ENCODE data around the gene LRRIQ4.

The LRRIQ4 gene

DNA sequence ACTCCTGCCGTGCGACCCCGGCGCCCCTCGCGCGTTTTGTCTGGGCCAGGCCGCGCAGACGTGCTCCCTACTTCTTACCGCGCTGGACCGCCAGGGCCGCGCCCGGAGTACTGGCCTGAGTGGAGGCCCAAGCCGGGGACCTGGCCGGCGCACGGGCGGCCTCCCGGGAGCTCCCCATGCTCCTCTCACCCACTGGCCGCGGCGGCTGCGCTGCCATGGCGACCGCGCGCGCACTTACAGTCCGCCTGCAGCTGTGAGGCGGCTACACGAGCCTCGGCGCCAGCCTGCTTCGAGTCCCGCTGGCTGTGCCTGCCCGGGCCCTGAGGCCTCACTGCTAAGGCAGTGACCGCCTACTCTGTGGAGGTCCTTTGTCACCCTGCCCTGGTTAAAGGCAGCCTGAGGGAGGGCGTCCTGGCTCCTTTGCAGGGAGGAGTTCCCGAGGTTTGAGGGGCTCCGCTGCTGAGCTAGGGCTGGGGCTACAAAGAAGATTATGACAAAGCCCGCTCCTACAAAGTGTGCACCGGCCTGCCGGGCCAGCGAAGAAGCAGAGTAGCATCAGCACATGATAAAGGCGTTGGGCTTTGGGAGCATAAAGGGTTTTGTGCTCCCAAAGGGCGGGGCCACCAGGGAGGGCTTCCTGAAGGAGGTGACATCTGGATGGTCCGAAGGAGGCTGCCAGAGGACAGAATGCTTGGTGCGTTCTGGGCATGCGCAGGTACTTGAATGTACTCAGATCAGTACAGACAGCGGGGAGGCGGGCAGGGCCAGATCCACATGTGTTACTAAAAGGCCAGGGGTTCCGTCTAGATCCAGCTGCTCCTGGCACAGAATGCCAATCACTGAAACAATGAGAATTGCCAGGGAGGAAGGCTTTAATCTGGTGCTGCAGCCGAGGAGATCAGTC lies at the start of gene LRRIQ4, which contains the start of gene LRRC34:
LRRIQ4 (plus strand) TSS at position 539 of the 904 bp plus-strand sequence. CDS start 9,052 bp downstream, outside the sequence.
LRRC34 (minus strand) TSS at position 573 of the 904 bp plus-strand sequence; CDS start at position 217, 356 bp downstream.
- DNase-seq: peak; percentile 75 to 96 (median 95)

GRCh38 chr3:169764312-169764881 lies 48.3 kb upstream of the LRRIQ4 start:
- peak; percentile 36 to 87 (median 81) for DNase-seq

GRCh38 chr3:169764882-169765612 lies 47.6 kb upstream of the LRRIQ4 start, which contains the start of gene TERC:
Gene TERC, minus strand, starts transcription at chr3:169765060.
- peak; percentile 87 to 93 (median 92) for DNase-seq

DNA sequence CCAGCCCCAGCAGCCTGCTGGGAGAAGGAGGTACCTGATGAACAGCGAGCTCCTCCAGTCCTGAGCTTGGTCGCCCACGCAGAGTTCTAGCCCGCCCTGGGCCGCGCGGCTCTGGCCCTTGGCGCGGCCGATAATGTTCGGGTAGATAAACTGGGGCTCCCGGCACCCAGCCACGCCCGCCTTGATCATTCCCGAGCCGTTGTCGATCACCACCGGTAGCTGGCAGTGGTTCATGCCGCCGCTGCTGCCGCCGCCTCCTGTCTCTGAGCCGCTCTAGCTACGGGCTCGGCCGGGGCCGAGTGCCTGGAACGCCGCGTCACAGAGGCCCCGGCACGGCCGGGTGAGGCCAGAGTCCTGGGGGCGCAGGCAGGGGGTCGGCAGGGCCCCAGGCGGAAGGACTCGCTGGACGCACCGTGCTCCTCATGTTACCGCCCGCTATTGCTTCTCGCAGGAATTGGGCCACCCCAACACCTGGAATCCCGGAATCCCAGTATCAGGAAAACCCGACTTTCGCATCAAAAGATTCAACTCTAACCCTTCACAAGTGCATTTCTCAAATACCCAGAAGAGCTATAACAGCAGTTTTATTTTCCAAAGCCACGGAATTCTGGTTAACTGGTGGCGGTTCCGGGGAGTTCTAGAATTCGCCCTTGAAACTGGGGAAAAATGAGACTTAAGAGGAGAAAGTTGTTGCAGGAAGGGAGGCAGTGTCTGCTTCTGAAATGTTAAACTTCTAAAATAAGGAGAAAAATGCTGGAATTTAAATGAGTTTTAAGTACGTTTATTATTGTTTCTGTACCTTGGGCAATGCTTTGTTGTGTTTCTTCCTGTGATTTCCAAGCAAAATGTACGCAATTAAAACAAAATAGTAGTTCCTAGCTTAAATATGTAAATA lies 43.1 kb upstream of the LRRIQ4 start, which contains the start of gene ACTRT3:
ACTRT3 (minus strand) TSS at position 275 of the 895 bp plus-strand sequence; CDS start at position 234, 41 bp downstream.
- DNase-seq: peak in 2 of 3 experiments; percentile 19 to 33

- DNase-seq: peak; percentile 89 to 99 (median 89)
These were observed 41.0 kb upstream of the LRRIQ4 start for GRCh38 chr3:169771497-169772304.

DNA sequence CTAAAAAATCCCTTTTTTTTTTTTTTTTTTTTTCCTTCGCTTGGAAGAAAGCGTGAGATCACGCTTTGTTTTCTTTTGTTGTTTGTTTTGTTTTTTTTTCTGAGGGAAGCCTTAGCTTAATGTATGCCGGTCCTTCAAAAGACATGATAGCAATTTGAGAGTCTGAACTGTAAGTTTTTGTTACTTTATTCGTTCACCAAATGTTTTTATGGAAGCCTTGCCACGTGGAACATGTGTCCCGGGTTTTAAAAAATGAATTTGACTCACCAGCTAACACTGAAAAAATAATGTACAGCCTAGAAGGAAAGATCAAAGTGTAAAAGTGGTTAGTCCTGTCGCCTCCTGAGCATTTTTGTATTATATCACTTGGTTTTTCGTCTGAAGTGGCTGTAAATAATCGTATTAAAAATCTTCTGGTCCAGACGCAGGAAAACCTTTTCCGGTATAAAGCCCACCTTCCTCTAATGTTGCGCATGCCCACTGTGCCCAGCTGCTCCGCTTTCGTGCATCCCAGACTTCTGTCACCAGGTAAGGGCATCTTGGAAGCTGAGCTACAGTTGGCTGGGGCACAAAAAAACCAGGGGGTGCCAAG lies 40.3 kb upstream of the LRRIQ4 start:
- peak; percentile 82 to 96 (median 94) for DNase-seq

GRCh38 chr3:169772897-169773816 lies 39.5 kb upstream of the LRRIQ4 start, which contains the start of gene MYNN:
Gene MYNN, plus strand, starts transcription at chr3:169773396. Its CDS starts 900 bp downstream, at chr3:169774296.
- peak; percentile 88 to 97 (median 97) for DNase-seq

DNA sequence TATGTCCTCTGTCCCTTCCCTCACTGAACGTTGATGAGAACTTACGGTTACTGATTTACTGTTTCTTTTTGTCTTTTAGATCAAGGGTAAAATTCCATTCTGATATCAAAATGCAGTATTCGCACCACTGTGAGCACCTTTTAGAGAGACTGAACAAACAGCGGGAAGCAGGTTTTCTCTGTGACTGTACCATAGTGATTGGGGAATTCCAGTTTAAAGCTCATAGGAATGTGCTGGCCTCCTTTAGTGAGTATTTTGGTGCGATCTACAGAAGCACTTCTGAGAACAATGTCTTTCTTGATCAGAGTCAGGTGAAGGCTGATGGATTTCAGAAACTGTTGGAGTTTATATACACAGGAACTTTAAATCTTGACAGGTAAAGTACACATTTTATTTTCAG lies 38.5 kb upstream of the LRRIQ4 start:
- DNase-seq: no peak

DNA sequence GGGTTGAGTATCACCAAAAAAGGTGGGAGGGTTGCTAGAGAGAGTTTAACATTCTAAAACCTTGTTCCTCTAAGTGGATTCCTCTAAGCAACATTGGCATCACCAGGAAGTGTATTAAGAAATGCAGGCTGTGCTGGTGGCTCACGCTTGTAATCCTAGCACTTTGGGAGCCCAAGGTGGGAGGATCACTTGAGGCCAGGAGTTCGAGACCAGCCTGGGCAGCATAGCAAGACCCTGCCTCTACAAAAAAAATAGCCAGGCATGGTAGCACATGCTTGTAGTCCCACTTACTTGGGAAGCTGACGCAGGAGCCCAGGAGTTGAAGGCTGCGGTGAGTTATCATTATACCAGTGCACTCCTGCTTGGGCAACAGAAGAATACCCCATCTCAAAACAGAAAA lies 34.8 kb upstream of the LRRIQ4 start:
- DNase-seq: no peak

DNA sequence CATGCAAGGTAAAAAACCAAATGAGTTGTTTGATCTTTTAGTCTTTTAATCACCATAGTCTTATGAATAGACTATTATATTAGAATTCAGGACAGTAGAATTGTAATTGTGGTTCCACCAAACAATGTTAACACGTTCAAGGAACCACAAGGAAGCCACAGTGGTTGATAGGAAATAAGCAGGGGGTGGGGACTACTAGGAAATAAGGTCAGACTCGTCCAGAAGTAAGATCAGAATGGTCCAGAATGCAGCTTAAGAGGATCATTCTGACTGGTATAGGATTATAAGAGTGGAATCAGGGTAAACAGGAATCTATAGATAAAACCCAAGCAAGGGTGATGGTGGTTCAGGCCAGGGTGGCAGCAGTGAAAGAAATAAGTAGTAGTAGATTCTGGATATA lies 31.9 kb upstream of the LRRIQ4 start:
- no peak for DNase-seq

DNA sequence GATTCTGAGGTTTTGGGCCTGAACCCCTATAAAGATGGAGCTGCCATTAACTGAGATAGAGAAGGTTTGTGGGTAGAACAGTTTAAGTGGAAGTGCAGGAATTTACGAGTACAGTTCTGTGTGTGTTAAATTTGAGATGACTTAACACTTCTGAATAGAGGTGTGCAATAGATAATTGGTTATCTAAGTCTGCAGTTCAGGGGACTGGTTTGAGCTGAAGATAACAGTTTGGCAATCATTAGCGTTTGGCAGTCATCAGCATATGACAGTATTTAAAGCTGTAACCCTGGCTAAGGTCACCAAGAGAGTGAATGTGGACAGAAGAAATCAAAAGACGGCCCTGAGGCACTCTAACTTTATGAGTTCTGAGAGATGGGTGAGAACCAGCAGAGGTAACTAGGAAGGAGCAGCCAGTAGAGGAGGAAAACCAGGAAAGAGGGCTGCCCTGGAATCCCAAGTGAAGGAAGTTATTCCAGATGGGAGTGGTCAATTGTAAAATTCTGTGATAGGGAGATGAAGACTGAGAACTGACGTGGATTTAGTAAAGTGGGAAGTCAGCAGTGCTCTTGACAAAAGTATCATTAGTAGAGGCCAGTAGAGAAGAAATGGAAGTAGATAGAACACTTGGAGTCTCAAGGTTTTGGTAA lies 31.3 kb upstream of the LRRIQ4 start:
- no peak for DNase-seq

- DNase-seq: no peak
These were observed 25.6 kb upstream of the LRRIQ4 start for GRCh38 chr3:169787120-169787519.

GRCh38 chr3:169787791-169788190 lies 24.9 kb upstream of the LRRIQ4 start:
- DNase-seq: no peak

DNA sequence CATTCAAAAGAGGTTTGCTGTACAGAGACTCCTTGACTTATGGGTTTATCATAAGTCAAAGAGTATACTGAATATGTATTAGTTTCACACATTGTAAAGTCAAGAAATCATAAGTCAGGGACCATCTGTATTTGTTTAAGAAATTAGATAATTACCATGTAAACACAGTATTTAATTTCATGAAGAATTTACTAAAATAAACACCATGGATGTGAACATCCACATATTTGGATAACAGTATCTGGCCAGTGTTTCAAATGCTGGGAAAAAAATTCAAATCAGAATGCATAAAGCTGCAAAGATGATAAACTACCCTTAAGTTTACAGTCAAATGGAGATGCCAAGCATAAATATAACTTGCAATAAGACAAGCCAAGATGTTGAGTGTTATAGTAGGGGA lies 22.5 kb upstream of the LRRIQ4 start:
- no peak for DNase-seq

DNA sequence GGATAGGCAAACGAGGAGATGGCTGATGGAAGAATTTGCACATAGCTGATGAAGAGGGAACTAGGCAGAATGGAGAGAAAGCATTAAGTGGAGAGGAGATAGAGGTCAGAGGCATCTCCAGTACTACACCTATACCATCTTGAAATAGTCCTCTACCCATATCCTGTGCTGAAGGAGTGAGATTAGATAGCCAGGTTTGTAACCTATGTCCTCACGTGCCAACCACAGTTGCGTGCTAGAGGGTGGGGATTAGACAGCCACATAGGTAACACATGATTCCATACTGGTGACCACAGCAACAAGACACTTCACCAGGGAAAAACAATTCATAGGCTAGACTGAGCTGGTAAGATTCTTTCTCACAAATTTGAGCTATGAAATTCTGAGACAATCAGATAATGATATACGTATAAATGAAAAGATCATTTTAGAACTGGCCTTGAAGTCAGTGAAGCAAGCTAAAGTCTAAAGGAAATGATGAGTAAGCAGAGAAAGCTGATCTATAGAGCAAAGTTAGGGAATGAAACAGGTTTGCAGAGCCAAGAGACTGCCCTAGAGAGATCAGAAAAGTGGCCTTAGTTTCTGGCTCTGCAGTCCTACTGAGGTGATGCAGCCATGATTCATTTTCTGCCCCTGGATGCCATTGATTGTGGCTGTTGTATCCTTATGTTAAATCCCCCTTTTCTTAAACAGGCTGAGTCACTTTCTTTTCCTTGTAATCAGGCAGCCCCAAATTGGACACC lies 21.8 kb upstream of the LRRIQ4 start:
- no peak for DNase-seq

GRCh38 chr3:169792359-169792758 lies 20.3 kb upstream of the LRRIQ4 start:
- no peak for DNase-seq

DNA sequence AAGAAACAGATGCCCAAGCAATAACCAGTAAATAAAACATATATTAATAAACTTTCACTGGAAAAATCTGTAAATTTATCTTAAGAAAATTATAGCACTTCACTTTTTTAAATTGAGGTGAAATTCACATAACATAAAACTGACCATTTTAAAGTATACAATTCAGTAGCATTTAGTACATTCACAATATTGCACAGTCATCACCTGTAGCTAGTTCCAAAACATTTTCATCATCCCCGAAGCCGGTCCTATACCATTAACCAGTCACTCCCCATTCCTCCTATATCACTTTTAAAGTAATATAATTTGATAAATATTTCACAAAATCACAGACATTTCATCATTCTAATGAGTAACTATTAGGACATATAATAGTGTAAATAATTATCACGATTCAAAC lies 8.0 kb upstream of the LRRIQ4 start:
- DNase-seq: no peak

- no peak for DNase-seq
These were observed 3.4 kb upstream of the LRRIQ4 start for GRCh38 chr3:169809230-169809795.

Measured in NCI-H1417 (cell line).